ENCODE data around the gene HOXC9.

HOXC9 gene

DNA sequence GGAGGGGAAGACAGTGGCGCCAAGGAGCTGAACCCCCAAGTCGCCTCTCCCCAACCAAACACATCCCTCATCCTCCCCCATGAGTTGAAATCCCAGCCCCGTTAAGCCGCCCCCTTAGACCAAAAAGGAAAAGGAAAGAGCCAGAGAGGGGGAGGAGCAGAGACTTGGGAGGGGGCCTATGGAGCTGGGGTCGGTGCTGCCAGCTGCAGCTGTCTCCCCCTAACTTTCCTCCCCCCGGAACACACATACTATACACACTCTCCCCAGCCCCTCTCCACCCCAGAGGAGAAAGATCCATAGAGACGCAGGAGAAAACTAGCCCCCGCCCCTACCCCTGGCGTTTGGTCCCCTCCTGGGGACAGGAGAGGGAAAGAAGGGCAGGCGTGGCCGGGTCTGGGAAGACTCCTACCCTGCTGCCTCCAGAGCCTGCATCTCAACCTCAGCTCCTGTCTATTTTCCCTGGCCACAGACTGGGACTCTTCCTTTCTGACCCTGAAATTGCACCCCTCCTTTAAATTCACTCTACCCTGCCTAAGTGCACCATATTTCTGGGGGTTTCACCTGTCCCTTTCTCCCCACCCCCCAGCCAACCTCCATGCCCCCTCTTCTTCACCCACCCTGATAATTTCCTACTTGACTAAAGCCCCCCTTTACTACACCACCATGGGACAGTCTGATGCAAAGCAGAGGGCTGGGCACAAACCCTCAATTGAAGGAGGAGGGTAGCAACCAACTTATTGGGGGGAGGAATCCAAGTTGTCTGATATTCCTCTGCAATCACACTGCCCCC is 1.7 kb upstream of the HOXC9 start:
- H3K27me3 Mint-ChIP-seq: peaks cover 98% of the 10 kb centered on the region
- no peak for ATAC-seq
- peaks cover 36% of the 10 kb centered on the region for H3K4me1 Mint-ChIP-seq
- H3K36me3 Mint-ChIP-seq: no peaks in the 10 kb centered on the region
- no peak overlapping the region for H3K27ac Mint-ChIP-seq
- H3K4me3 Mint-ChIP-seq: no peak overlapping the region
- H3K9me3 Mint-ChIP-seq: no peaks in the 10 kb centered on the region

- peaks cover 34% of the 10 kb centered on the region for H3K4me1 Mint-ChIP-seq
- H3K9me3 Mint-ChIP-seq: no peaks in the 10 kb centered on the region
- no peaks in the 10 kb centered on the region for H3K36me3 Mint-ChIP-seq
- no peak for ATAC-seq
- H3K4me3 Mint-ChIP-seq: no peak overlapping the region
- H3K27ac Mint-ChIP-seq: no peak overlapping the region
- H3K27me3 Mint-ChIP-seq: peaks cover 98% of the 10 kb centered on the region
These were observed 1.1 kb upstream of the HOXC9 start for GRCh38 chr12:53998900-53999236.

- H3K4me3 Mint-ChIP-seq: no peak overlapping the region
- H3K36me3 Mint-ChIP-seq: no peaks in the 10 kb centered on the region
- H3K27me3 Mint-ChIP-seq: peaks cover 98% of the 10 kb centered on the region
- peaks cover 29% of the 10 kb centered on the region for H3K4me1 Mint-ChIP-seq
- no peak for ATAC-seq
- no peaks in the 10 kb centered on the region for H3K9me3 Mint-ChIP-seq
- no peak overlapping the region for H3K27ac Mint-ChIP-seq
These were observed 324 bp upstream of the HOXC9 start for GRCh38 chr12:53999559-54000115.

DNA sequence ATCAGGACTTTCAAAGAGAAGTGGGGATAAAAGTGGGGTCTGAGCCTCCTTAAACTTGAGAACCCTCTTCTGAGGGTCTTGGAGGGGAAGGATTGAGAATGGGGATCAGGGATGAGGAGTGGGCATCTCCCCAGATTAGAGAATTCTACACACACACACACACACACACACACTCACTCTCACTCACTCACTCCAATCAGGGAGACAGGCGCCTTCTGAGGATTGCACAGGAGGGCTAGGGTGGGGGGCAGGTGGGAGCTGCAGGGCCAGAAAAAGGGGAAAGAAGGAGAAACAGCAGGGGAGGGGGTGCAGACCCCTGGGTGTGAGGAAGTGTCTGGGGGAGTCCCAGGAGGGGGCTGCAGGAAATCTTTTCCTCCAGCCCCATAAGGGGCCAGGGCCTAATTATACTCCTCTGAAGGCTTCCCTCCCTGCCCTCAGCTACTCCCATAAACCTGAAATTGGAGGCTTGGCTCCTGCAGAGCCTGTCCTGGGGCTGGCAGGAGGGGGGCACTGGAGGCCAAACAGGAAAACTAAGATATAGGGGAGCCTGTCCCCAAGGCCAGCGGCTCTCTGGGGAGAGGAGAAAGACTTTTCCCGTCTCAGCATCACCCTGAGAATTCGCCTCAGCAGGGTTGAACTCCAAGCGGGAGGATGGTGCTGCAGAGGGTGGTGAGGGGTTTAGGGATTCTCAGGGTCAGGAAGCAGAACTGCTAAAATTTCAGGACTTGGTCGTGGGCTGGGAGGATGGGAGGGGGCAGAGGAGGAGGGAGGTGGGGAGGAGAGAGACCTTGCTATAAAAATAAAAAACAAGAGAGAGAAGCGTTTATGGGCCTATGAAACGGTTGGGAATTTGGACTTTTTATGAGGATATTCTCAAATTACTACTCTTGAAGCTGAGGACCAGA is 1.6 kb downstream of the HOXC9 start:
- H3K4me3 Mint-ChIP-seq: no peak overlapping the region
- no peaks in the 10 kb centered on the region for H3K9me3 Mint-ChIP-seq
- no peak for ATAC-seq
- H3K27ac Mint-ChIP-seq: no peak overlapping the region
- peaks cover 98% of the 10 kb centered on the region for H3K27me3 Mint-ChIP-seq
- no peaks in the 10 kb centered on the region for H3K36me3 Mint-ChIP-seq
- H3K4me1 Mint-ChIP-seq: peaks cover 25% of the 10 kb centered on the region

DNA sequence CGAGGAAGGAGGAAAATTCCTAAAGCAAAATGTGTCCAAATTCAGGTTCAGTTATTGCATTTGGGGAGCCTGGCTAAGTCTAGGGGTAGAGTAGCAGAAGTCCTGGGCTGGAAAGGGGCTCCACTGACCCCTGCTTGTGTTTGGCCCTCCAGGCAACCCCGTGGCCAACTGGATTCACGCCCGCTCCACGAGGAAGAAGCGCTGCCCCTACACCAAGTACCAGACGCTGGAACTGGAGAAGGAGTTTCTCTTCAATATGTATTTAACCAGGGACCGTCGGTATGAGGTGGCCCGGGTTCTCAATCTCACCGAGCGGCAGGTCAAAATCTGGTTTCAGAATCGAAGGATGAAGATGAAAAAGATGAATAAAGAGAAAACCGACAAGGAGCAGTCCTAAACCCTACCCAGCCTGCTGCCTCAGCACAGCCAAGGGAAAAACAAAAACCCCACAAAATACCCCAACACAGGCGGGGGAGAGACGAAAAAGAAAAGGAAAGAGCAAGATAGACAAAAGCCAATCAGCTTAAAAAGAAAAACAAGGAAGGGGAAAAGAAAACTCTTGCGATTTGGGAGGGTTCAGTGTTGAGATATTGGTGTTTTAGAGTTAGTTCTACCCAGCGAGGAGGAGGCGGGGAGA is 2.4 kb downstream of the HOXC9 start:
- Mint-ChIP-seq H3K9me3 (no peaks in the 10 kb centered on the region), H3K27me3 (peaks cover 98% of the 10 kb centered on the region), H3K36me3 (no peaks in the 10 kb centered on the region), H3K27ac (no peak overlapping the region), H3K4me1 (peaks cover 21% of the 10 kb centered on the region), H3K4me3 (no peak overlapping the region)
- no peak for ATAC-seq

DNA sequence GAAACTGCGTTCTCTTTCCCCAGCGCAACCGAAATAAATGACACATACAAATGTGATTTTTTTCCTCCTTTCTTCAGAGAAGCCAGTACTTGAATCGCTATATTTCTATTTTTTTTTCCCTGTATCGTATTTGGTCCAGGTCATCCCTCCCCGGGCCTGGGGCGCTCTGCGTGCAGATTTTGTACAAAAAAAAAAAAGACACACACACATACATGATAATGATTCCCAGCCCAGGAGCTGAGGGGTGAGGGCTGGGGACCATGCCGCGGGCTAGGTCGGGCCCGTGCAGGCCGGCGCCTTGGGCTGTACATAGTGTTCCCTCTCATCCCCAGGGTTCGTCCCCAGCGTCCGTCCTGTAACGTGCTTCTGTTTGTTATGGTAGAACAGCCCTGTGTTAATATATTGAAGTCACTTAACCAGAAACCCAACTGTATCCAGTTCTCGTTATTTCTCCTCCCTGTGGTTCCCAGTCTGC is 3.0 kb downstream of the HOXC9 start:
- no peak for ATAC-seq
- Mint-ChIP-seq H3K4me3 (no peak overlapping the region), H3K4me1 (peaks cover 16% of the 10 kb centered on the region), H3K27me3 (peaks cover 97% of the 10 kb centered on the region), H3K9me3 (no peaks in the 10 kb centered on the region), H3K27ac (no peak overlapping the region), H3K36me3 (no peaks in the 10 kb centered on the region)

- no peak overlapping the region for H3K27ac Mint-ChIP-seq
- no peaks in the 10 kb centered on the region for H3K9me3 Mint-ChIP-seq
- H3K4me1 Mint-ChIP-seq: peaks cover 19% of the 10 kb centered on the region
- no peaks in the 10 kb centered on the region for H3K36me3 Mint-ChIP-seq
- ATAC-seq: no peak
- no peak overlapping the region for H3K4me3 Mint-ChIP-seq
- H3K27me3 Mint-ChIP-seq: peaks cover 94% of the 10 kb centered on the region
These were observed 3.7 kb downstream of the HOXC9 start for GRCh38 chr12:54003625-54004024.

DNA sequence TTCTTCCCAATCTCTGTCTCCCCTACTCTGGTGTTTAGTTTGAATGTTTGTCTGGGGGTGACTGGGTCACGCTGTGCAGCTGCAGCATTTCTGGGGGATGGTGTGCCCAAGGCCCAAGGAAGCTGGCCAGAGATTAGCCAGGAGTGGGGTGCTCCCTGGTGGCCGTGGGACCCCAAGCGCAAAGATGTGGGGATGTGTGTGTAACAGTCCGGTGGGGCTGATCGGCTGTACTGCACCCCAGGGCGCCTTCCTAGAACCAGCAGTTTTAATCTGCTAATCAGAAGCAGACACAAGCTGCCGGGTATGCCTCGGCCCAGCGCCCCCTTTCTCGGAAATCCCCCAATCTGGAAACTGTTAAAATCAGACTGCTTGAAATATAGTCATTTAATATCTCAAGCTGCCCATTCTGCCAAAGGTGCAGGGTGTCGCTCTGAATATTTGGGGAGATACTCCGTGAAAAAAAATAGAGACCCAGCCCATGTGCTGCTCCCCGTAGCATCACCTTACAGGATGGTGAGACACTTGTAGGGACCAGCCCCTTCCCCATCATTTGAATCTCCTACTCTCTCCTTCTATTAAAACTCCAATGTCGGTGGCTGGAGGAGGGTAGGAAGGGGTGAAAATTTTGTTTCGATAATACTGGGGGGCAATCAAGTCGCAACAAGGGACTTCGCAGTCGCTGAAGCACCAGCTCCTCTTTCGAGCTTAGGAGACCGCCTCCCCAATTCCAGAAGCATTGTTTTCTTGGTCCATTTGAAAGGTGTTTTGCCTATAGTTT is 4.3 kb downstream of the HOXC9 start:
- Mint-ChIP-seq H3K4me1 (peaks cover 25% of the 10 kb centered on the region), H3K36me3 (no peaks in the 10 kb centered on the region), H3K27me3 (peaks cover 94% of the 10 kb centered on the region), H3K9me3 (no peaks in the 10 kb centered on the region), H3K27ac (no peak overlapping the region), H3K4me3 (no peak overlapping the region)
- no peak for ATAC-seq

GRCh38 chr12:54004841-54005530 is 5.0 kb downstream of the HOXC9 start:
- Mint-ChIP-seq H3K4me1 (peaks cover 32% of the 10 kb centered on the region), H3K36me3 (no peaks in the 10 kb centered on the region), H3K27me3 (peaks cover 95% of the 10 kb centered on the region), H3K4me3 (no peak overlapping the region), H3K27ac (no peak overlapping the region), H3K9me3 (no peaks in the 10 kb centered on the region)
- no peak for ATAC-seq

GRCh38 chr12:54005531-54005852 is 5.5 kb downstream of the HOXC9 start:
- no peak for ATAC-seq
- H3K36me3 Mint-ChIP-seq: no peaks in the 10 kb centered on the region
- H3K9me3 Mint-ChIP-seq: no peaks in the 10 kb centered on the region
- H3K27me3 Mint-ChIP-seq: peaks cover 95% of the 10 kb centered on the region
- no peak overlapping the region for H3K27ac Mint-ChIP-seq
- no peak overlapping the region for H3K4me3 Mint-ChIP-seq
- H3K4me1 Mint-ChIP-seq: peaks cover 32% of the 10 kb centered on the region

GRCh38 chr12:54005853-54006558 is 6.0 kb downstream of the HOXC9 start:
- Mint-ChIP-seq H3K4me3 (peak overlapping the region; percentile 80), H3K27me3 (peaks cover 95% of the 10 kb centered on the region), H3K4me1 (peaks cover 35% of the 10 kb centered on the region), H3K9me3 (no peaks in the 10 kb centered on the region), H3K27ac (no peak overlapping the region), H3K36me3 (no peaks in the 10 kb centered on the region)
- ATAC-seq: peak; percentile 84

DNA sequence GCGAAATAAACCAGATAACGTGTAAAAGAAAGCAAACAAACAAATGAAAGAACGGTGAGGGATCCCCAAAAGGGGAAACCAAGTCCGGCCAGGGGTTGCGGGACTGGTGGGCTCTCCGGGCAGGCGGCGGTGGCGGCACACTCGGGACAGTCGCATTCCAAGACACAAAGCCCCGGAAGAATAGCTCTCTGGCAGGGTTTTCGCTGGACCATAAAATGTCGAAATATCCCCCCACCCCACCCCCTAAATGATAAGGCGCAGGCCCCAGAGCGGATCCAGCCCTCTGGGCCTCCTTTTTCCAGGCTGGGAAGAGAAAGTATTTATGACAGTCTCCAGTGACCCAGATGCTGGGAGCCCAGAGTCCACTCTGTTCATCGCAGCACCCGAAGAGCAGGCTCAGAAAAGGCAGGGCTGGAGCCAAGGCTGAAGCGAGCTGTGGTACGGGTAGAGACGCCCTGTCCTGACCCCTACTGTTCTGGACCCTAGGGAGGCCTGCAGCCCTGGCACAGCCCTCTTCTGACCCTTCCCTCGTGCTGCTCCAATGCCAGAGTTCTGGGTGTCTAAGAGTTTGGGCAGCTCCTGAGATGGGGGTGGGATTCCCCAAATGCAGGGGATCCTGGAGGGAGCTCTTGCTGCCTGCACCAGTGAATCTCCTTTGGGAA is 6.7 kb downstream of the HOXC9 start:
- H3K4me3 Mint-ChIP-seq: peak overlapping the region; percentile 80
- H3K27me3 Mint-ChIP-seq: peaks cover 95% of the 10 kb centered on the region
- ATAC-seq: no peak
- no peaks in the 10 kb centered on the region for H3K9me3 Mint-ChIP-seq
- no peak overlapping the region for H3K27ac Mint-ChIP-seq
- peaks cover 40% of the 10 kb centered on the region for H3K4me1 Mint-ChIP-seq
- H3K36me3 Mint-ChIP-seq: no peaks in the 10 kb centered on the region

GRCh38 chr12:54007538-54008259 is 7.7 kb downstream of the HOXC9 start:
- Mint-ChIP-seq H3K9me3 (no peaks in the 10 kb centered on the region), H3K27ac (no peak overlapping the region), H3K27me3 (peaks cover 95% of the 10 kb centered on the region), H3K4me3 (no peak overlapping the region), H3K36me3 (no peaks in the 10 kb centered on the region), H3K4me1 (peaks cover 40% of the 10 kb centered on the region)
- no peak for ATAC-seq

Measured in stimulated activated memory B cell treated with anti-CD40 and anti-IgM and Interleukin-4, amounts not matched to agents 10 μg/mL and 1 μg/mL and 100 μg/mL, for 72 hours (primary cell).